H1 (cell line): Measurements from ENCODE around the gene OPALIN. TPM values are rescaled to one million over a fixed set of nuclear protein-coding genes. Genes with fewer than 3 reads are reported as not detected.

Experiments used
- CTCF ChIA-PET: fragments of 300-600 bp; sonication (Branson Sonifier 250); formaldehyde crosslinking; loops from one replicate; lab custom pipeline; 2021; ENCODE audit not compliant: partially characterized antibody; lab: Charles Lee
- POLR2A ChIA-PET: fragments of 300-600 bp; sonication (Branson Sonifier 250); formaldehyde crosslinking; loops from one replicate; lab custom pipeline; 2021; ENCODE audit warnings: inconsistent platforms; ENCODE audit not compliant: partially characterized antibody; lab: Charles Lee
- DNase-seq, 2 experiments: peaks; one replicate each; pipeline versions ENCODE4 v3.0.0 to v3.0.0-alpha.2; 2010 to 2022; ENCODE audit warnings: low spot score in 2 of 2, low read depth in 1 of 2, mixed read lengths in 1 of 2
- FAIRE-seq: peaks from 2 replicates; lab custom pipeline; 2011; peaks lifted over from hg19 to GRCh38; lab: Jason Lieb, UNC
- H2AFZ ChIP-seq: 2 replicates; pipeline ENCODE4 v1.8.1; 2012; ENCODE audit warnings: low read length, inconsistent platforms
- H2AK5ac ChIP-seq: 2 replicates; pipeline ENCODE4 v1.6.1; 2013; ENCODE audit warnings: low read depth, low read length
- H2BK120ac ChIP-seq: replicated peaks from 2 replicates; pipeline ENCODE3; 2013; ENCODE audit warnings: low read depth, low read length, inconsistent platforms
- H2BK12ac ChIP-seq: 2 replicates; pipeline ENCODE4 v1.6.1; 2013; ENCODE audit warnings: low read depth, low read length
- H2BK15ac ChIP-seq: 2 replicates; pipeline ENCODE4 v1.6.1; 2013; ENCODE audit warnings: low read length
- H2BK20ac ChIP-seq: 2 replicates; pipeline ENCODE4 v1.6.1; 2013; ENCODE audit warnings: low read length
- H2BK5ac ChIP-seq: 2 replicates; pipeline ENCODE4 v1.6.1; 2013; ENCODE audit warnings: low read depth, low read length
- H3K14ac ChIP-seq: 2 replicates; pipeline ENCODE4 v1.6.1; 2013; ENCODE audit warnings: inconsistent platforms; ENCODE audit not compliant: insufficient read length
- H3K18ac ChIP-seq: 2 replicates; pipeline ENCODE4 v1.6.1; 2013; ENCODE audit warnings: low read length; ENCODE audit errors: extremely low read depth
- H3K23ac ChIP-seq: 2 replicates; pipeline ENCODE4 v1.6.1; 2013; ENCODE audit warnings: inconsistent platforms; ENCODE audit not compliant: insufficient read length
- H3K23me2 ChIP-seq: 2 replicates; pipeline ENCODE4 v1.6.1; 2013; ENCODE audit warnings: low read depth, low read length
- H3K27ac ChIP-seq: 2 replicates; pipeline ENCODE4 v1.6.1; 2011; ENCODE audit warnings: low read depth, low read length, inconsistent platforms
- H3K27me3 ChIP-seq, 4 experiments: replicated peaks in 1 of 4; 1 replicate in 1 of 4; 2 replicates in 3 of 4; pipeline versions ENCODE4 v1.6.1 to v1.8.1; 2011 to 2013; ENCODE audit warnings: low read length in 3 of 4, mild to moderate bottlenecking in 3 of 4, inconsistent platforms in 2 of 4, mixed read lengths in 2 of 4, moderate library complexity in 1 of 4; ENCODE audit not compliant: control insufficient read depth in 3 of 4, insufficient read depth in 3 of 4; ENCODE audit errors: extremely low read depth in 1 of 4
- H3K36me3 ChIP-seq, 4 experiments: 2 replicates each; pipeline versions ENCODE4 v1.6.1 to v1.8.1; 2011 to 2013; ENCODE audit warnings: mild to moderate bottlenecking in 4 of 4, low read length in 3 of 4, moderate library complexity in 2 of 4, control low read depth in 1 of 4, inconsistent platforms in 1 of 4; ENCODE audit not compliant: insufficient read depth in 4 of 4, control insufficient read depth in 2 of 4
- H3K4ac ChIP-seq: replicated peaks from 2 replicates; pipeline ENCODE3; 2013; ENCODE audit warnings: low read length, low read depth, mixed read lengths, inconsistent platforms; ENCODE audit not compliant: insufficient read length
- H3K4me1 ChIP-seq, 4 experiments: replicated peaks in 1 of 4; 1 replicate in 1 of 4; 2 replicates in 3 of 4; pipeline versions ENCODE4 v1.6.1 to v1.8.1; 2011 to 2013; ENCODE audit warnings: low read length in 3 of 4, inconsistent platforms in 2 of 4, mixed read lengths in 1 of 4; ENCODE audit not compliant: insufficient read depth in 4 of 4, control insufficient read depth in 3 of 4
- H3K4me2 ChIP-seq, 2 experiments: 2 replicates each; pipeline versions ENCODE4 v1.6.1 to v1.8.1; 2011 to 2013; ENCODE audit warnings: low read depth in 2 of 2, low read length in 2 of 2, control low read depth in 1 of 2, inconsistent platforms in 1 of 2, mild to moderate bottlenecking in 1 of 2; ENCODE audit not compliant: insufficient read depth in 1 of 2
- H3K4me3 ChIP-seq, 4 experiments: fragments of 200-600, 300-600 bp in 1 of 4; sonication (generic), shearing (Covaris generic), sonication (Bioruptor Twin) in 1 of 4; 2 replicates each; pipeline versions ENCODE4 v1.5.1 to v1.8.1; 2011 to 2016; ENCODE audit warnings: low read length in 4 of 4, low read depth in 3 of 4, control low read depth in 2 of 4, inconsistent platforms in 2 of 4, mild to moderate bottlenecking in 2 of 4, mixed read lengths in 1 of 4, moderate library complexity in 1 of 4; ENCODE audit not compliant: insufficient read depth in 2 of 4; ENCODE audit errors: extremely low read depth in 1 of 4
- H3K56ac ChIP-seq: replicated peaks from 2 replicates; pipeline ENCODE3; 2013; ENCODE audit warnings: low read depth, mild to moderate bottlenecking, mixed read lengths, low read length, inconsistent platforms; ENCODE audit not compliant: insufficient read length
- H3K79me1 ChIP-seq: 2 replicates; pipeline ENCODE4 v1.6.1; 2013; ENCODE audit warnings: low read depth, low read length, control low read depth
- H3K79me2 ChIP-seq, 2 experiments: 2 replicates each; pipeline versions ENCODE4 v1.6.1 to v1.8.1; 2012 to 2013; ENCODE audit warnings: low read length in 2 of 2, mild to moderate bottlenecking in 2 of 2, inconsistent platforms in 1 of 2; ENCODE audit not compliant: insufficient read depth in 2 of 2, control insufficient read depth in 1 of 2
- H3K9ac ChIP-seq, 4 experiments: replicated peaks in 1 of 4; 1 replicate in 1 of 4; 2 replicates in 3 of 4; pipeline versions ENCODE4 v1.6.1 to v1.8.1; 2011 to 2013; ENCODE audit warnings: low read depth in 3 of 4, low read length in 3 of 4, control low read depth in 2 of 4, mild to moderate bottlenecking in 2 of 4, moderate library complexity in 2 of 4, inconsistent platforms in 1 of 4; ENCODE audit errors: extremely low read depth in 1 of 4
- H3K9me3 ChIP-seq, 2 experiments: 2 replicates each; pipeline versions ENCODE4 v1.6.1 to v1.8.1; 2012 to 2013; ENCODE audit warnings: mild to moderate bottlenecking in 2 of 2, moderate library complexity in 2 of 2, control low read depth in 1 of 2, inconsistent platforms in 1 of 2, low read depth in 1 of 2, low read length in 1 of 2, mixed read lengths in 1 of 2; ENCODE audit not compliant: insufficient read depth in 2 of 2
- H4K20me1 ChIP-seq, 2 experiments: replicated peaks in 1 of 2; 2 replicates each; pipeline versions ENCODE3 to v1.8.1; 2011 to 2013; ENCODE audit warnings: inconsistent platforms in 2 of 2, low read length in 2 of 2, mild to moderate bottlenecking in 1 of 2; ENCODE audit not compliant: insufficient read depth in 2 of 2, control insufficient read depth in 1 of 2
- H4K5ac ChIP-seq: 2 replicates; pipeline ENCODE4 v1.6.1; 2013; ENCODE audit warnings: low read length, low read depth, mixed read lengths, inconsistent platforms; ENCODE audit not compliant: insufficient read length
- H4K8ac ChIP-seq: 2 replicates; pipeline ENCODE4 v1.8.0; 2013; ENCODE audit warnings: mild to moderate bottlenecking, moderate library complexity, low read length, inconsistent platforms; ENCODE audit not compliant: insufficient read depth; ENCODE audit errors: extremely low read depth
- H4K91ac ChIP-seq: replicated peaks from 2 replicates; pipeline ENCODE3; 2013; ENCODE audit warnings: low read length, mixed read lengths, inconsistent platforms; ENCODE audit not compliant: insufficient read length
- SIX5 ChIP-seq: IDR thresholded peaks from 2 replicates; pipeline ENCODE4 v1.6.1; 2011; ENCODE audit warnings: mild to moderate bottlenecking, low read depth, low read length
- TCF12 ChIP-seq: IDR thresholded peaks from 2 replicates; pipeline ENCODE4 v1.6.1; 2011; ENCODE audit warnings: low read depth, mild to moderate bottlenecking, low read length
- WGBS, 2 experiments: shearing (Covaris generic) in 1 of 2; methylation state at CpG; one replicate each; pipeline versions ENCODE4 v1.1.6 to v1.1.7; 2013 to 2015; ENCODE audit warnings: low lambda C conversion rate in 2 of 2, mixed read lengths in 2 of 2, inconsistent platforms in 1 of 2, low coverage in 1 of 2, missing lambda C conversion rate in 1 of 2; ENCODE audit not compliant: insufficient replicate concordance in 2 of 2, insufficient coverage in 1 of 2, insufficient read length in 1 of 2; ENCODE audit errors: extremely low coverage in 1 of 2, missing lambda C conversion rate in 1 of 2; 5-methylcytosine and 5-hydroxymethylcytosine counted together
- polyA plus RNA-seq, 7 experiments: library from polyadenylated mRNA; depleted of rRNA in 3 of 7; stranded (reverse) in 5 of 7; unstranded in 2 of 7; fragments of >200 nt in 5 of 7; fragments of 200-250 nt in 2 of 7; gene quantifications; 1 replicate in 5 of 7; 2 replicates in 1 of 7; 4 replicates in 1 of 7; pipeline versions ENCODE4 v1.2.1 to v1.2.3, GENCODE V29; 2011 to 2013; ENCODE audit warnings: missing spikeins in 2 of 7, mixed read lengths in 2 of 7
- total RNA-seq: library from RNA; stranded (reverse); fragmentation: NEBNext Ultra II Directional; extraction: Animal tissue kit (Norgen Biotek cat#: 25700); gene quantifications from 2 replicates; pipeline ENCODE4 v1.2.1, GENCODE V29; 2021

Gene OPALIN
- total and polyA plus RNA-seq, 2 of the 8 experiments (the other 6 are each of a cell fraction or from before 2014, with no cell fraction given) = 0.03 TPM; not detected in 1

- no peak overlapping the region for H3K4me3 ChIP-seq
- no peaks in the 10 kb centered on the region for H3K79me2 ChIP-seq
- H3K23me2 ChIP-seq = no peaks in the 10 kb centered on the region
- POLR2A ChIA-PET = no interaction called here
- H3K27ac ChIP-seq = no peak overlapping the region
- H4K91ac ChIP-seq = no peak overlapping the region
- no peak overlapping the region for H2AFZ ChIP-seq
- no peak overlapping the region for H2BK120ac ChIP-seq
- H2BK5ac ChIP-seq = no peak overlapping the region
- H4K20me1 ChIP-seq = no peaks in the 10 kb centered on the region
- no peak overlapping the region for H3K4ac ChIP-seq
- 93% methylated on average over 1 of the region's 1 CpG; no CpG with 5 or more reads in 1 of the 2 experiments for WGBS, 2 experiments
- H3K79me1 ChIP-seq = no peaks in the 10 kb centered on the region
- H2BK12ac ChIP-seq = no peak overlapping the region
- no peak overlapping the region for H3K56ac ChIP-seq
- no peak overlapping the region for H3K14ac ChIP-seq
- H3K36me3 ChIP-seq = no peaks in the 10 kb centered on the region
- no peak for DNase-seq
- FAIRE-seq = no peak
- no peaks in the 10 kb centered on the region; a peak in 2 of 7 replicates for H3K27me3 ChIP-seq
- no peak overlapping the region for H3K4me2 ChIP-seq
- TF ChIP-seq TCF12 = no peak
- TF ChIP-seq SIX5 = no peak
- TF ChIP-seq, all 59 proteins: peak for 0
- H4K5ac ChIP-seq = no peak overlapping the region
- H4K8ac ChIP-seq = no peak overlapping the region; the same call in 1 of the 2 replicates
- CTCF ChIA-PET = interaction anchor here (2.9 to 11.2 kb wide), 4 partner anchors 12 to 113 kb away, joined by 10 to 152 read pairs (median 106); partner anchors contain the start of gene TLL2
- H2AK5ac ChIP-seq = no peak overlapping the region
- H3K9ac ChIP-seq = no peak overlapping the region
- H3K18ac ChIP-seq = no peak overlapping the region
- H3K4me1 ChIP-seq = peaks cover 0 to 7% (median 2%) of the 10 kb centered on the region in 4 experiments; a peak in 6 of 7 replicates
- H2BK20ac ChIP-seq = no peak overlapping the region
- no peak overlapping the region for H2BK15ac ChIP-seq
- no peaks in the 10 kb centered on the region for H3K9me3 ChIP-seq
- H3K23ac ChIP-seq = no peak overlapping the region
Observed at GRCh38 chr10:96397902-96398301, 39.1 kb upstream of the OPALIN start.
